HG02885 (cell line): ENCODE data around the gene LILRB2.
"Not testable (repeated sequence)": the region's sequence is repeated elsewhere in the genome, so short reads cannot be mapped to it uniquely, and the experiment has no call there.

ENCODE experiments used
- ATAC-seq: cut with Tn5 transposase; IDR thresholded peaks from one replicate; pipeline ENCODE4 v1.9.1; 2021; ENCODE audit warnings: mild to moderate bottlenecking; ENCODE audit not compliant: unreplicated experiment, poor library complexity

The LILRB2 gene

DNA sequence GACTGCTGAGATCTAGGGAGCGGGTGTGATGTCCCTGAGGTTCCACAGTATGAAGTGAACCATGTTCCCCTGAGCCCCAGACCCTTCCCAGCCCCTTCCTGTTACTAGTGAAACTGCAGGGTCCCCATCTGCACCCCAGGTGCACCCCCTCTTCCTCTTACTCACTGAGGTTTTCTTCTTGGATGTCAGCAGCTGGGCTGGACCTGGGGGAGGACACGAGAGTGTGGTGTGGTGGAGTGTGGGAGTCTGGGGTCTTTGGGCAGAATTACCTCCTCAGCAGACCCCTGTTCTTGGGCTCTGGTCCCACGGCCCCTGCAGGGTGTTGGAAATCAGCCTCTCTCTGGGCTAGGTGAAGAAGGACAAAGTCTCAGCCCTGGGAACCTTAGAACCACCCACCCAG lies 35.0 kb downstream of the LILRB2 start:
- ATAC-seq: no peak

DNA sequence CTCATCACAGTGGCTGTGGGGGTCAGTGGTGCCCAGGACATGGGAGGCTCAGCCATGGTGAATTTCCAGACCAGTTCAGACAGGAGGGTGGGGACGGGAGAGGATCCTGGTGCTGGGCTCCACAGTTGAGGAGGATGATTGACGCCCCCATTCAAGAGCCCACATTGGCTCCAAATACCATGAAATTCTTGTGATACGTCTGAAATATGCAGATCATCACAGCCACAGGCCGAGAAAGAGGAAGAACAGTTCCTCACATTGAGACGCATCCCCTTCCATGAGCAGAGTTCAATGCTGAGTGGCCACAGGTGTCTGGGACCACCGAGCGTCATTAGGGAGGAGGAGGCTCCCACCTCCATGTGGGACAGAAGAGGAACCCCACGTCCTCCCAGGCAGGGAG lies 37.1 kb downstream of the LILRB2 start:
- not testable (repeated sequence) for ATAC-seq

DNA sequence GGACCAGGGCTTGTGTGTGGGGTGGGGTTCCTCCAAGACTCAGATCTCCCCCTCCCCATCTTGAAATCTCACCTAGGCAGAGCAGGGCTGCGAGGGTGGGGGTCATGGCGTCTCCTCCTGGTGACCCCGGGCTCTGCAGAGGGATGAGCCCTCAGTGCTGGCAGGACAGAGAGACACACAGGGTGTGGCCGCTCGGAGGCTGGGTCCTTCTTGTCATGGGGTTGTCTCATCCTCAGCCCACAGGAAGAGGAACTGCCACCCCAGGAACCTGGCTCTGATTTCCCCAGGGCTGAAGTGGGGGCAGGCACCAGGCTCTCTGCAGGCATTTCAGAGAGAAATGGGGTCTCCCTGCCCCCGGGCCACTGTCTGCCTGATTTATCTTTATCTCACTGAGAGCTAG lies 38.3 kb downstream of the LILRB2 start, which contains the start of gene LILRA6:
Gene LILRA6 (minus strand): TSS at position 145 of the 400 bp plus-strand sequence.
- ATAC-seq: not testable (repeated sequence)

DNA sequence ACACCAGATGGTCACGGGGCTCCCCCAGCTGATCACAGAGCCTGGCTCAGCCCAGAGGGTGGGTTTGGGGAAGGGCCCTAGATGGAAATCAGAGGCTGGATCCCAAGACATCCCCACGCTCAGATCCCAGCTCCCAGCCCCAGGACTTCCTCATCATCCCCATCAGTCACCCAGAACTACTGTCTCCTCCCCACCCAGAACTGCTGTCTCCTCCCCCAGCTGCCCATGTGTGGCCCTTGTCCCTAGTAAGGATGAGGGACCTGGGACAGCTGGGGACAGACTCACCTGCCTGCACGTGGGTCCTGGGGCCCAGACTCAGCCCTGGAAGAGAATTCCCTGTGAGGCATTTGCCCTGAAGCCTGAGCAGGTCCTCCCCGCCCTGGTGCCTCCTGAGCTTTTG lies 38.7 kb downstream of the LILRB2 start:
- ATAC-seq: not testable (repeated sequence)

DNA sequence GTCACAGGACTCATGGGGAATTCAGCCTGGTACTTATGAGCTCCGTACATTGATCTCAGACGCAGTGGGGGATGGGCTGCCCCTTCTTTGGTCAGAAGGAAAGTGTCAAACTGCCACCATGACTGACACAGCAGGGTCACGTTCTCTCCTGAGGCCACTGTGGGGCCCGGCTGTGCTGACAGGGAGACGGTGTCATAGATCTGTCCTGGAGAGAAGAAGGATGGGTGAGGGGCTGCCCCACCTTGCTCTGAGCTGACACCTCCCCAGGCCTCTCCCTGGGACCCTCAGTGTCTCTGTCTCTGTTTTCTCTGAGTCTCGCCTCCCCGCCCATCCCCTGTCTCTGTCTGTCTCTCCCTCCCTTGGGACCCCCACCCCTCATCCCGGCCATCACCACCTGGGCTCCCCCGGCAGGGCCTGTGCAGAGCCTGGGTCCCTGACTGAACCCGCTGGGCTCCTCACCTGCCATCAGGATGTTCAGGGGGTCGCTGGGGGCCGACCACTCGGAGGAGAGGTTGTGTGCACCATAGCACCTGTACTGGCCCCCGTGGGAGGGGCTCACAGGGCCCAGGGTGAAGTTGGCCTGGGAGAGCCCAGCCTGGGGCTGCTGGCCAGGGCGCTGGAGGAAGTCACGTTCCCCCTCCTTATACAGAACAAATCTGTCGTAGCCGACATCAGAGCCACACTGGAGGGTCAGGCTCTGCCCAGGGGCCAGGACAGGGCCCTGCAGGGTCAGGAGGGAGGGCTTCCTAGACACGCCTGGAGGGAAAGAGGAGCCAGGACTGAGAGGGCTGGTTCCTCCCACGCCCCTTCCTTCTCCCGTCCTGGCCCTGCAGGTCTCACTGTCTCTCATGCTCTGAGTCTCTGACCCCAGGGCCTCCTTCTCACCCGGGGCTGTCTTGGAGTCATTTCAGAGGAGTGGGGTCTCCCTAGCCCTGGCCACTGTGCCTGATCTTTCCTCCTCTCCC lies 40.3 kb downstream of the LILRB2 start:
- not testable (repeated sequence) for ATAC-seq

DNA sequence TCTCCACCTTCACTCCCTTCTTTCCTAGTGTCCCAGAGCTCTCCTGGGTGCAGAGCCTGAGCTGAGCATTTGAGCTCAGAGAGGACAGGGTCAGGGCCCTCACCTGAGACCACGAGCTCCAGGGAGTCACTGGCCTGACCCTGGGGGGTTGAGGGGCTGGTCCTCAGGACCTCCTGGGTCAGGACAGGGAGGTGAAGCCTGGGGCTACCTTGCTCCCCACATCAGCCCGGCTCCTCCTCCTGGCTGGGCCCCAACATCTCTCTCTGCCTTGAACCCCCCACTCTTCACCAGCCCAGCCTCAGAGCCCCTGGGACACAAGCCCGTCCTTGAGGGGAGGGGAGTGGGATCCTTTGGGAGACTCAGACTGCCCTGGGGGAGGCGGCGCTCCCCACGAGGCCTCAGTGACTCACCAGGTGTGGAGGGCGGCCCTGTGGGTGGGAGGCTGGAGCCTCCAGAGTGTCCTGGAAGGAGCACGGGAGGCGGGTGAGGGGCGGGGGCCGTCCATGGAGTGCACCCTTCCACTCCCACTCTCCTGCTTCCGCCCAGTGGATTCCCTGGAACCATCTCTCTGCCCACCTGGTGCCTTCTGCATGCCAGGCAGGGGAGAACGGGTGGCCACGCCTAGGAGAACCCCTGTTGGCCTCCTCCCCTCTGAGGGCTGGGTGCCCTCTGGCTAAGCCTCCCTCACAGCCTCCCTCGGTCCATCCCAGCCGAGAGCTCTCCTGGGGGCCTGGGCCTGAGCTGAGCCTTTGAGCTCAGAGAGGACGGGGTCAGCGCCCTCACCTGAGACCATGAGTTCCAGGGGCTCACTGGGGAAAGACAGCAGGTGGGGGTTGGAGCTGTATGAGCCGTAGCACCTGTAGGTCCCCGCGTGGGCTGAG lies 41.2 kb downstream of the LILRB2 start:
- ATAC-seq: not testable (repeated sequence)

DNA sequence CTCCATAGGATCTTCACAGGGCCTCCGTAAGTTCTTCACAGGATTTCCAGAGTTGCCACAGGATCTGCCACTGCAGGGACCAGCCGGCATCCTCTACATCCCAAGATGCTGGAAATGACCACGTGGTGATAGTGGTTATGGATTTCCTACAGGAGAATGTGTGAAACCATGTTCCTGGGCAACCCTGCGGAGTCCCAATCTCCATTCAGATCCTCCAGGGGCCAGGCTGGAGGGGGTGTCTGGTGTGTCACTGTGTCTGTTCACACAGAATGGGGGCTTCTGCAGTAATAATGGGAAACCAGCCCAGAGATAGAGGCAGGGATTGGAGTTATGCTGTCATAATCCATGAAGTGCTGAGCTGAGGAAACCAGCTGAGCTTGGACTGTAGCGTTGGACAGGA lies 47.0 kb downstream of the LILRB2 start:
- ATAC-seq: no peak

DNA sequence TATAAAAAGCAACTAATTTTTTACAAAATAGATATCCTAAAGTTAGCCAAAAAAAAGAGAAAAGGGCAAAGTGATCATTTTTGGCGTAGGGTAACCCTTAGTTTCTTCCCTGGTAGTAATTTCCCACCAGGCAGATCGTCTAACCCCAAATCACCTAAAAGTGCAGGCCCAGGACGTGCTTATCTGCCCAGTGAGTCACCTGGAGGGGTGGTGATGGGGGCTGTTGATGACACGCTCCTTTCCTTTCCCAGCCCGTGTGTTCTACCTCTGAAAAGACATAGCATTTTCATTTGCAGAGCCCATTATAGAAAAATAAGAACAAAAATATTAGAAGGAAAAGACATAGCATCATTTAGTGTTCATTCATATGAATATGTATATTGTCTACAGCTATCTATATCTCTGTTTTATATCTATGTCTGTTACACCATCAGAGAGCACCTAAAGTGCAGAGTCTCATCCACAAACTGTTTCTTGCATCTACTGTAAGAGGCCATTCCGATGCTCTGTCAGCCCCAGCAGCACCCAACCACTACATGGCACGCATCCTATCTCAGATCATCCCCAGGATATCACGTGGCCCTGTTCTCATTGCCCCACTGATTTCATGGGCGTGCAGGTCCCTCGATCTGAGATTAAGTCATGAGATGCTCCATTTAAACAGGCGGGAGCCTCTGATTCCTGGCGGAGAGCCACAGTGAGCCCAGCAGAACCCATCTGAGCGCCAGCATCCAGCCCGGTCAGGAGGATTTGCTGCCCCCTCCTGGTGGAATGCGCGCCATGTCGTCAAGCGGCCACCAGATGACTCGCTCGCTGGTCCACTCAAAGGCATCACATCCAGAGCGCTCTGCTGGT lies 49.6 kb downstream of the LILRB2 start:
- peak; percentile 74 for ATAC-seq

DNA sequence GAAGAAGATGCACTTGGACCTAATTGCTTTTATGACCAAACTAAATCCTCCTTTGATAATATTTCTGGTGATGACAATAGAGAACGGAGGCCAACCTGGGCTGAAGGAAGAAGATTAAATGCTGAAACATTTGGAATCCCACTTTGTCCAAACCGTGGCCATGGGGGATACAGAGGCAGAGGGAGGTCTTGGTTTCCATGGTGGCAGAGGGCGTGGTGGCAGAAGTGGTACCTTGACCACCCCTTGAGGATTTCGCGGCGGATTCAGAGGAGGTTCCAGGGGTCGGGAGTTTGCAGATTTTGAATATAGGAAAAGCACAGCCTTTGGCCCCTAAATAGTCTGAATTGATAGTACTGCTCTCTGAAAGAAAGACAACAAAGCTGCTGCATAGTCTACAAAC lies 50.9 kb downstream of the LILRB2 start:
- ATAC-seq: no peak

DNA sequence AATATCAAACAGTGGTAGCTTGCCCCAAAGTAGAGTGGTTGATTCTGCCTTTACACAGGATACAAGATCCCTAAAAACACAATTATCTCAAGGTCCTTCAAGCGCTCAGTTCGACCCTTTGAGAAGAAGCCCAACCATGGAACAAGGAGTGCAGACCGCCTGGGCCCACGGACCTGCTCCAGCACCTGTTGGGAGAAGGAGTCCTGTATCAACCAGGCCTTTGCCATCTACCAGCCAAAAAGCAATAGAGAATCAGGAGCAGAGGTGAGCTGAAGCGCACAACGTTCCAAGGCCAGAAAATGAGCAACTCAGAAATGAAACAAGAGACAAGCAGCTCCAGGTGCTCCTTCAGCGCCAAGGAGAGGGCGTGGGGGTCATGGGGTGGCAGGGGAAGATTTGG lies 51.8 kb downstream of the LILRB2 start:
- no peak for ATAC-seq

DNA sequence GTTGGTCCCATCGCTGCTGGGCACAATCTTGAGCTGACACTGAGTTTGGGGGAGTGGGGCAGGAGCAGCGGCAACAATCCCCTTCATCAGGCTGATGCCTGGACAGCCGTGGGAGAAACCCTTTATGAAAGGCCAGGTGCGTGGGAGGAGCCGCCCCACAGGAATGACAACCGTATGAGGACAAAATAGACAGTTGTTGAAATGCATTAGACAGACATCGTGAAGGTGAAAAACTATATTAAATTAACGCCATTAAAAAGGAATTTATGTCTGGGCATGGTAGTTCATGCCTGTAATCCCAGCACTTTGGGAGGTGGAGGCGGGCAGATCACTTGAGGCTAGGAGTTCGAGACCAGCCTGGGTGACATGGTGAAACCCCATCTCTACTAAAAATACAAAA lies 56.3 kb downstream of the LILRB2 start:
- ATAC-seq: not testable (repeated sequence)

DNA sequence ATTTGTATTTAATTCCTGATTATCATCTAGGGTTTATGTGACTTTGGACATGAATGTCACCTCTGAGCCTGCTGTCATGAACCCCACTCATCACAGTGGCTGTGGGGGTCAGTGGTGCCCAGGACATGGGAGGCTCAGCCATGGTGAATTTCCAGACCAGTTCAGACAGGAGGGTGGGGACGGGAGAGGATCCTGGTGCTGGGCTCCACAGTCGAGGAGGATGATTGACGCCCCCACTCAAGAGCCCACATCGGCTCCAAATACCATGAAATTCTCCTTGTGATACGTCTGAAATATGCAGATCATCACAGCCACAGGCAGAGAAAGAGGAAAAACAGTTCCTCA lies 57.0 kb downstream of the LILRB2 start:
- ATAC-seq: not testable (repeated sequence)
